NCI-H2029 treated with DMSO at 0.1 percent for 48 hours (cell line): ENCODE results near the gene SRRD.
"Not testable (repeated sequence)": the region's sequence is repeated elsewhere in the genome, so short reads cannot be mapped to it uniquely, and the experiment has no call there.

Experiments used
- DNase-seq: peaks from one replicate; lab custom pipeline; 2025; lab: John Stamatoyannopoulos, UW

SRRD gene

DNA sequence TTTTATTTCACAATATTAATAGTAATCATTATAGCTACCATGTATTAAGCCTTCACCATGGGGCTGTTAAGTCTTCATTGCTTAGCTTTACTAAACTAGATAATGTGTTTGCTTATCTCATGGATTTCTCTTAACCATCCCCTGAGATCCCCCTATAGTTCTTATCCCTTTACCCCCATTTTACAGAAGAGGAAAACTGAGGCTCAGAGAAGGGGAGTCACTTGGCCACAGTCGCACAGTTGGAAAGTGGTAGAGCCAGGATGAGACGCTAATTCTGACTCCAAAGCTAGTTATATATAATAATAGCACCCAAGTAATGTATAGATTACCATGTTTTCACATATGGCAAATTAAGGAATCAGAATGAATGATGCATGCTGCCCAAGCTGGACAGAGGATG lies 38.3 kb downstream of the SRRD start:
- DNase-seq: no peak

DNA sequence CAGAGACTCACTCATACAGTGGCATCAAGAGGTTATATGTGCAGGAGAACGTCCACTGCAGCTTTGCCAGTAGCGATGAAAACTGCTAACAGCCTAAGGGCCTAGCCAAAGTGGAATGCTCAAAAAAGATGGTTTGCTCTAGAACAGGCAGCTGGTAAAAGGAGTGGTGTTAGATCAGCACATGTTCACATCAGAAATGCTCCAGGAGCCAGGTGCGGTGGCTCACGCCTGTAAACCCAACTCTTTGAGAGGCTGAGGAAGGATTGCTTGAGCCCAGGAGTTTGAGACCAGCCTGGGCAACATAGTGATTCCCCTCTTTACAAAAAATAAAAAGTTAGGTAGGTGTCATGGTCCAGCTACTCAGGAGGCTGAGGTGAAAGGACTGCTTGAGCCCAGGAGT lies 38.9 kb downstream of the SRRD start:
- no peak for DNase-seq

DNA sequence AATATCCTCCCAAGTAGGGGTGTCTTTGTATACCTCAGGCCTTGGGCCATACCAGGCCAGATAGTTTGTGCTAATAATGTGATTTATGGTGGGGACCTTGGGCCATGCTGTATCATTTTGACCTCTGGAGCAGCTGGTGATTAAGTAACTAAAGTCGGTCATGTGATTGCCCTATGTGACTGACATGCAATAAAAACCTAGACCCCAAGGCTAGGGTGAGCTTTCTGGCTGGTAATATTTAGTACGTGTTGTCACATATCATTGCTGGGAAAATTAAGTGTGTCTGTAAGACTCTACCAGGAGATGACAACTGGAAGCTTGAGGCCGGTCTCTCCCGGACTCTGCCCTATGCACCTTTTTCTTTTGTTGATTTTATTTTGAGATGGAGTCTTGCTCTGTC lies 41.2 kb downstream of the SRRD start:
- DNase-seq: no peak

DNA sequence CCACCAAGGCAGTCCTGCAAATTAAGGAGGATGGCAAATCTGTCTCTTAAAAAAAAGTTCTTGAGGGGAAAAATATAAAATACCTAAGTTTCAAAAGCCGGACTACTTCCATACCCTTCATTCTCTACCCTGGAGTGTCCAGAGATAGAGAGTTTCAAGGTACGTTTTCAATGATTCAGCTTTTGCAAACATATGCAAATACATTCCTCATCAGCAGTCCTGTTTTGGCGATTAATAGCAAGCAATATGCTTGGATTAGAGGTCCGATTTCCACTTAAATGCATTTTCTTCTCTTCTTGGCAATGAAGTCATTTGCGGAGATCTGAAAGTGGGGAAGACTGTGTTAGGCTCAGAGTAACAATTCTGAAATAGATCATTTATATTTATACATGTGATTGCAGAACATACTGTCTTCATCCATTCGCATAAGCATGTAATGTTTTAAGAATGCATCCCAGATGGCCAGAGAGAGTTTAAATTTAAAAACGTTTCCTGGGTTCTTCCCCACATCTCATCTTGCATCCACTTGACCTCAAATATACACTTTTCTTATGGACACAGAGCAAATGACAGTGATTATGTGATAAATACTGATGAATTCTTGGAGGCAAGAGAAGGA lies 42.4 kb downstream of the SRRD start:
- DNase-seq: no peak

DNA sequence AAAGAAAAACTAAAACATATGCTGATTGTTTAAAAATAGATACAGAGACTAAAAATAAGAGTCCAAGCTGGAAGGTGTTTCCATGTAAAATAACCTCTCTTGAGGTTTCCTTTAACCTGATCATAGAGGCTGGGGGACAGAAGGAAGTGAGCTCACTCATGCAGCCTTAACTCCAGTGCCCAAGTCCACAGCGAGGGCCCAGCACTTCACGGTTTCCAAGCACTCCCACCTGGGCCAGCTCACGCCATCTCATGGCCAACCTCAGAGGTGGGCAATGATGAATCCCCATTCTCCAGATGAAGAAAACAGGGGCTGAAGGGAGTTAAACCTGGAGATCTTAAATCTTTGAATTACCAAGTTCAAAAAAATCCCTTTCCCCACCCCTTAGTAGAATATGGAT lies 43.5 kb downstream of the SRRD start:
- no peak for DNase-seq

DNA sequence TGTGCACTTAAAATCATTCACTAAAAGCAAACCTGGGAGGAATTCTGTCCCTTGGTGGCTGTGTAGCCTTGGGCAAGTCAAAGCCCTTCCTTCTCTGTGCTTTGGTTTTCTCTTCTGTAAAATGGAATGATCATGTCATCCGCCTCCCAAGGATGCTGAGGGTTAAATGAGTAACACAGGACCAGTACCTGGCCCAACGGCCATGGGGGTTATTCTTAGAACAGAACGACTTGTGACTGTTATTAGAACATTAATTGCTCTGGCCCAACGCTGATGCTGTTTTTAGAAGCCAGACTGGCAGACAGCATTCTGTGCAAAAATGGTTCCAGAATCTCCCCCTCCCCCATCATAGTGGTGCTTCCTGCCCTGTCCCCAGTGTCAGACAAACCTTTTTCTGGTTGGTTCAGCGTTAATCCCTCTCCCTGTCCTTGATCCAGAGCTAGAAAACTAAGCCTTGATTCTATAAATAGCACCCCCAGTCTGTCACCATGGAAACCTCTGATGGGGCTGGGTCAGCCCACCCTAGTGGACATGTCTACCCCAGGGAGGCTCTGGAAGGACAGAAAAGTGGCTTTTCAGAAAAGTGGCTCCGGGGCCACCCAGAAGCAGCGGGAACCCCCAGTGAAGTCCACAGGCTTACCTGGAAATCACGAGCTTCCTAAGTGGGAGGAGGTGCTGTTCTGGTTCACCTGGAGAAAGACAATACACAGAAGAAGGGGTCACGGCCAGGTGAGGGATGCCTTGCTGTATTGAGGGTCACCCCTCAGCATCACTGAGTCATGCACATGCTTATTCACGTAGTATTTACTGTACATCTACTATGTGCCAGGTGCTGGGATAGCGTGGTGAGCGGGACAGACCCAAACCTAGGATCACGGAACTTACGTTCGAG lies 44.1 kb downstream of the SRRD start:
- DNase-seq: no peak

DNA sequence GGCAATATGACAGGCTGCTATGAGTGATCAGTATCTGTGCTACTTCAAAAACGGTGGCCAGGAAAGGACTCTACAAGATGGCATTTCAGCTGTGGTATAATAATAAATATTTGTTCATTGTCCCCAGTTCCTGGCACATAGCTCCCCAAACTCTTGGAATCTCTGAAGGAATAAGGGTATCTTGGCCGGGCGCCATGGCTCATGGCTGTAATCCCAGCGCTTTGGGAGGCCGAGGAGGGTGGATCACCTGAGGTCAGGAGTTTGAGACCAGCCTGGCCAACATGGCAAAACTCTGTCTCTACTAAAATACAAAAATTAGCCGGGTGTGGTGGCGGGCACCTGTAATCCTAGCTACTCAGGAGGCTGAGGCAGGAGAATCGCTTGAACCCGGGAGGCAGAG lies 44.8 kb downstream of the SRRD start:
- DNase-seq: not testable (repeated sequence)

DNA sequence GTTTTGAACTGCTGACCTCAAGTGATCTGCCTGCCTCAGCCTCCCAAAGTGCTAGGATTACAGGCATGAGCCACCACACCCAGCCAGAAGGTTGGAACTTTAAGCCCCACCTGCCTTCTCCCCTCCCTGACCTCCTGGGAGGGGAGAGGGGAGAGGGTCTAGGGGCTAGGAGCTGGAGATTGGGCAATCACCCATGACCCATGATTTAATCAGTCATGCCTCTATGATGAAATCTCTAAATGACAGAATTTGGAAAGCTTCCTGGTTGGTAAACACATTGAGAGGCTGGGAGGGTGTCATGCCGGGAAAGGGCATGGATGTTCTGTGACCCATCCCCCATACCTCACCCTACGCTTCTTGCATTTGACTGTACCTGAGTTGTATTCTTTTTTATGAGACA lies 45.7 kb downstream of the SRRD start:
- peak; percentile 73 for DNase-seq

DNA sequence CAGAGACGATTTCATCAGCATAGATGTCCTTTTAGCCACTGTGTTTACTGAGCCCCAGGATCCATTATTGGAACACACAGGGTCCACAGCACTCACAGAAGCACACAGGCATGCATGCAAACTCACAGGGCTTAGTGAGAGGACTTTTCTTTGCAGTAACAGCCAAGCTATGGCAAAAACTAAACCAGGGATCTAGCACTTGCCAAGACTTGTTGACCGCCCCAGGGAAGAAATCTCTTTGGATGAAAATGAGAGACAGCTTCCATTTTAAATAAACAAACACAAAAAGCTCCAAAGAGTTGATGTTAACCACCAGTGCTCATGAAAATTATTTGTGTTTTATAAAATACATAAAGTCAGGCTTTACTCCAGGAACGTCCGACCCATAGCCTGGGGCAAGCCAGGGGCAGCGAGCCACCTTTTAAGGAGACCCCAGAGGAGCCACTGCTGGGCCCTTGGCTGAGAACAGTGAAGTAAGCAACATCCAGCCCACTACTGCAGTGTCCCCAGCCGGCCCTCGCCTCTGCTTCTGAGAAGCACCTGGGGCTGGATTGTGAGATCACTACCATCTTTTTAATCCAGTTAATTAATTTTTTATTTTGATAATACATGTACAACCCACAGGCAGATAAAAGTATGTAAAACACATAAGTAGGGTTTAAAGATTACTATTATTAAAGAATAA lies 50.6 kb downstream of the SRRD start:
- DNase-seq: no peak

DNA sequence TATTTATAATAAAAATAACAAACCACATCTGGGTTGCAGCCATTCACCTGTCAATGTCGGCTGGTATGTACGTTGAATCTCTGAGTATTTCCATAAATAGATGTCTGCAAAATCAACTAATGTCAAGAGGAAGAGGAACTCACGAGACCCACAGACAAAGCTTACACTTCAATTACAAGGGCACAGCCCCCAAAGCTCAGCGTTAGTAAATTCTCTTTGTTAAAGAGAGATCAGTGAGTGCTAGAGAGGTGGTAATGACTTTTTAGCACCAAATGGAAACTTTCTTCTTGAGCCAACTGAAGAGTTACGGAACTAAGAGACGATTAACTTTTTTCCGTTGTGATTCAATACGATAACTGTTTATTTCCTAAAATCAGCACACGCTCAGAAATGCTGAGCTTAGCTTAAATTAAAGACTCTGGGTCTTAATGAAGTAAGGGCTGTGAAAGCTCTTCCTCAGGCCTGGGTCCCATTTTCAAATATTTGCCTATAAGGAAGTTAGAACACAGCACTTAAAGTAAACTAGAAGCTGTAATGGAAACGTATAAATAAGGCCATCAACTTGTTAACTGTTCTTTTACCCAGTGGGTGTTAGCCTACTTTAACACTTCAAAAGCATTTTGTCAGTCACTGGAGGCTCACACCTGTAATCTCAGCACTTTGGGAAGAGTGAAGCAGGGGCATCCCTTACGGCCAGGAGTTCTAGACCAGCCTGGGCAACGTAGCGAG lies 51.4 kb downstream of the SRRD start:
- DNase-seq: no peak

DNA sequence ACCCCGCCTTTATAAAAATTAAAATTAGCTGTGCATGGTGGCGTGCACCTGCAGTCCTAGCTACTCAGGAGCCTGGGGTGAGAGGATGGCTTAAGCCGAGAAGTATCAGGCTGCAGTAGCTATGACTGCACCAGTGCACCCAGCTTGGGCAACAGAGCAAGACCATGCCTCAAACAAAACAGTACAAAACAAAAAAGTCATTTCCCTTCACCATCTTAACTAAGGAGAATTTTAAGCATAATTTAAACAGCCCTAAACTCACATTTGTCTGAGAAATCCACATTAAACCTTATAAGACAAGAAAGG lies 51.9 kb downstream of the SRRD start:
- no peak for DNase-seq

DNA sequence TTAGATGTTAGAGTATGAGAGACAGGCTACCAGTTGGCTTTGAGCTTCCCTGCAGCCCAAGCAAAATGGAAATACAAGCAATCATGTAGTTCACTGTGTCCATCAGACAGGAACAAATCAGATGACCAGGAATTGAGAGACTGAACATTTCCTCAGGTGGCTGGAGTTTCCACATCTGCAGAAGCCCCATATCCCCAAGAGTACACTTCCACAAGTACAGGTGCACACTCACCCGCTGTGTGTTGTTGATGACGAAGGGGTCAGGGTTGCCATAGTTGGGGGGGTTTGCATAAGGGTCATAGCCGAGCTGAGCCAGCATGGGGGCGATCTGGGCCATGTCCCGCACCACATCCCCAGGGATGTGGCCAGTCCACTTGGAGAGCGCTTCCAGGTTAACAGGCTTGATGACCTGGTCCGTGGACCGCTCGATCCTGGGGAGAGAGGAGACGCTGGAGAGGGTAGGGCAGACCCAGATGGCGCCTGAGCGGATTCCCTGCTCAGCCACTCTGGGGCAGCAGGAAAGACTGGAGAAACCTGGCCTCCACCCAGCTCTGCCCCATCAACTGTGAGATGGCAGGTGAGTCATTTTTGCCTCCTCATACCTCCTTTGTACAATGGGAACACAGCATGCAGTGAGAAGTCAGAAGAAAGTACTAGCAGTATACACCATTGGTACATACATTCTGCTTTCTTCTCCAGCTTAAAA lies 52.5 kb downstream of the SRRD start:
- DNase-seq: no peak

DNA sequence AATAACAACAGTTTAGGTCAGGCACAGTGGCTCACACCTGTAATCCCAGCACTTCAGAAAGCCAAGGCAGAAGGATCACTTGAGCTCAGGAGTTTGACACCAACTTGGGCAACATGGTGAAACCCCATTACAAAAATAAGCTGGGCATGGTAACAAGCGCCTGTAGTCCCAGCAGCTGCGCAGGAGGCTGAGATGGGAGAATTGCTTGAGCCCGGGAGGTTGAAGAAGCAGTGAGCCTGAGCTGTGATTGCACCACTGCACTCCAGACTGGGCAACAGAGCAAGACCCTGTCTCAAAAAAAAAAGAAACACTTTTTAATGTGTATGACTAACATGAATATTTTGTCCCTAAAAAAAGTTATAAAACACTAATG lies 53.1 kb downstream of the SRRD start:
- DNase-seq: no peak

DNA sequence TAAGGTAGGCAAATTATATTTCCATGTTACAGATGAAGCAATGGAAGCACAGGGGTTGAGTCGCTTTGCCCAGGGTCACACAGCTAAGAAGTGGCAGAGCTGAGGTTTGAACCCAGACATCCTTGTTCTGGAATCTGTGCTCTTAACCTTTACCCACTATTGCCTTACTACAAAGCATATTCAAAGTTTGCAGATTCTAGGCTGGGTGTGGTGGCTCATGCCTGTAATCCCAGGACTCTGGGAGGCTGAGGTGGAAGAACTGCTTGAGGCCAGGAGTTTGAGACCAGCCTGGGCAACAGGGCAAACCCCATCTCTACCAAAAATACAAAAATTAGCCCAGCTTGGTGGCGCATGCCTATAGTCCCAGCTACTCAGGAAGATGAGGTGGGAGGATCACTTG lies 56.4 kb downstream of the SRRD start:
- DNase-seq: no peak

DNA sequence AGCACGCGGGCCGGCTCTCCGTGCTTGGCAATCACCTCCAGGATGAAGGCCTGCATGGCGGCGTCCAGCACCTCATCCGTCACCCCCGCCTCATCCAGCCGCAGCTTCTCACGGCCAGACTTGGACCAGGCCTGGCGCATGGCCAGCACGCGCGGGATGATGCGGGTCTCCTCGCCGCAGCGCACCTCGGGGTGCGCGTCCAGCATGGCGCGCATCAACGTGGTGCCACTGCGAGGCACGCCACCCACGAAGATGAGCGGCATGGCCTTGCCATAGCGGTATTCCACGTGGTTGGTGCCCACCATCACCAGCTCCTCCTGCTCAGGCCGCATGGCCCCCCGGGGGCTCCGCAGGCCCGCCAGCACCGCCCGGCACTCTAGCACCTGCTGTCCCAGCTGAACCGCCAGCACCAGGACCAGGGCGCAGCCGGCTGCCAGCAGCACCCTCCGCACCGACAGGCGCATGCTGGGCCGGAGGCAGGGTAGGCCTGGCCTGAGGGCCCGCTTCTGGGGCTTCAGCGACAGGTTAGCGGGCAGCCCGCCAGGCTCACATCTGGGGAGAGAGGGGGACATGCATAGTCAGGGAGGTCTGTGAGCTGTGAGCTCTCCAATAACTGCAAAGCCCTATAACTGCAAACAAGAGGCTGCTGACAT lies 57.6 kb downstream of the SRRD start:
- DNase-seq: no peak

DNA sequence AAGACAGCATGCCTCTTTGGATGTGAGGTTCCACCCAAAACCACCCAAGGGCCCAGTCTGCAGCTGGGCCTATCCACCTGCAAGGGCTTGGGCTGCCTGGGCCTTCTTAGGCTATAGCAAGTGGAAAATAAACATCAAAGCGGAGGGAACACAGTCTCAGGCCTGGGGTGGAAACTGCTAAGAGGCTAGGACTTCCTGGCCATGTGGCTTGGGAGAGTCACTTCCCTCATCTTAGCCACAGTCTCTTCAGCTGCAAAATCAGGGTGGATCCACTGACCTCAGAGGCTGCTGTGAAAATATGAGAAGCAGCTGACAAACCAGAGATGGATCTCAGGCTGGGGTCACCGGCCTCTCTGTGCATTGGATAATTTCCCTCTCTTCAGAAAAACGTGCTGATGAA lies 59.2 kb downstream of the SRRD start:
- no peak for DNase-seq
